Fibroblast of villous mesenchyme (primary cell): ENCODE results near the gene TNFRSF19. TPM values are rescaled to one million over a fixed set of nuclear protein-coding genes. Genes with fewer than 3 reads are reported as not detected.

Experiments
- DNase-seq: peaks from one replicate; pipeline ENCODE4 v3.0.0-alpha.2; 2010; ENCODE audit warnings: low read depth
- H3K4me3 ChIP-seq: 2 replicates; pipeline ENCODE4 v1.5.1; 2011; ENCODE audit warnings: low read depth, mild to moderate bottlenecking, low read length
- CTCF ChIP-seq: IDR thresholded peaks from 2 replicates; pipeline ENCODE4 v1.5.1; 2012; ENCODE audit warnings: low read depth, mild to moderate bottlenecking, low read length; ENCODE audit not compliant: insufficient read depth
- total RNA-seq: library from RNA; depleted of rRNA; stranded (reverse); fragments of >200 nt; gene quantifications from 2 replicates; pipeline ENCODE4 v1.2.3, GENCODE V29; 2012

Gene TNFRSF19
- total RNA-seq, 1 donor: 139 TPM

GRCh38 chr13:23557733-23558132 is 12.5 kb upstream of the TNFRSF19 start:
- no peak for TF ChIP-seq CTCF
- DNase-seq: no peak
- no peak overlapping the region for H3K4me3 ChIP-seq

GRCh38 chr13:23558675-23559536 is 11.3 kb upstream of the TNFRSF19 start:
- peak overlapping the region; percentile 32 for H3K4me3 ChIP-seq
- no peak for TF ChIP-seq CTCF
- peak; percentile 88 for DNase-seq

DNA sequence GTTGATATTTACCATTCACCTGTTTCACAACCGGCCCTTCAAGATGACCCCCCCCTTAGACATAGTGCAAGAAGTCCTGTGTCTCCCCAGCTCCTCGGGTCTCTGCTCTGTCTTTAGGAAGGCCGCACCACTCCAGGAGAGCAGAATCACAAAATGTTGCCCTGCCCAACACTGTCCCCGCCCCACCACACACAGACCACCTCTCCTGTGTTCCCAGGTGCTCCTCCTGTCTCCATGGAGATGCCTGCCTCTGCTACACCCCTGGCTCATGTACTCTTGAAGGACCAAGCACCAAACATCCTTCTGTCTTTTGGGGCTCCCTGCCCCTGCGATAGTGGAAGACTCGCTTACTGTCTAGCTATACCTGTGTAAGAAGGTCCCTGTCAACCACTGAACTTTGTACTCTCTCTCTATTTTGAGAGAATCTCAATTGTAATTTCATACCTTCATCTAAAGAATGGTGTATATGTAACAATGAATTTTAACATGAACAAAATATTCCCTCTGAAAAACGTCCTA is 9.6 kb upstream of the TNFRSF19 start:
- TF ChIP-seq CTCF: no peak
- no peak for DNase-seq
- no peak overlapping the region for H3K4me3 ChIP-seq

- no peak for TF ChIP-seq CTCF
- no peak overlapping the region for H3K4me3 ChIP-seq
- DNase-seq: no peak
Measured at GRCh38 chr13:23561261-23561660, 9.0 kb upstream of the TNFRSF19 start.

GRCh38 chr13:23563085-23563845 is 6.9 kb upstream of the TNFRSF19 start:
- TF ChIP-seq CTCF: no peak
- no peak for DNase-seq
- no peak overlapping the region for H3K4me3 ChIP-seq

DNA sequence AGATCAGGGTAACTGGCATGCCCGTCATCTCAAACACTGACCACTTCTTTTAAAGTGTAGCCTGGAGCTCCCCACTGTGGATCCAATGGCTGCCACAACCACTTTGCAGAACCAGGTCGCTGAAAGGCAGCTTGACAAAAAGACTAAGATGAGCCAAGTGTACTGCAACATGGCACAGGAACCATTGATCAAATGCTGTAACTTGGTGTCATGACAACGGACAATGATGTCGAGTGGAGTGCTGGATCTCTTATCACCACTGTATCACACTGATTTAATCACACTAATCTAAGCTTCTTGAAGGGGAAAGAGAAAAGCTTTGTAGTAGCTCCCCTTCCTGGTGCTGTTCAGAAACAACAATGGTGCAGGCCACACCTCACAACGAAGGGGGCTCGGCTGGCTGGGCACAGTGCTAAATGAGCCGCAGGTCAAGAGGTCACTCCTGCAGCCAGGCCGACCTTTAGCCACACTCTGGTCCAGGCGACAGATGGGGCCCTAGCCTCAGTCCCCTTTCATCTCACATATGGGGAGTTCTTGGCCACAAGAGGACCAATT is 2.2 kb upstream of the TNFRSF19 start:
- H3K4me3 ChIP-seq: no peak overlapping the region
- DNase-seq: no peak
- no peak for TF ChIP-seq CTCF
